Skeletal muscle tissue (tissue), 1 donor: ENCODE results near the gene UBA52. TPM values are rescaled to one million over a fixed set of nuclear protein-coding genes. Genes with fewer than 3 reads are reported as not detected.

Experiments
- total RNA-seq: library from RNA; depleted of rRNA; stranded (reverse); fragments of >200 nt; gene quantifications from one replicate; pipeline ENCODE4 v1.2.3, GENCODE V29; 2014

Gene UBA52
- total RNA-seq, 1 donor from 2014 or later, result 905 TPM

Other genes starting within 250 kb of the UBA52 start
- gene LSM4, start 248.8 kb upstream of the UBA52 start, total RNA-seq, result 119 TPM
- 10.4 TPM for gene PGPEP1, start 231.3 kb upstream of the UBA52 start, total RNA-seq
- gene GDF15, start 185.7 kb upstream of the UBA52 start, total RNA-seq, result 1.0 TPM
- gene LRRC25, start 174.2 kb upstream of the UBA52 start, total RNA-seq, result 2.1 TPM
- gene SSBP4, start 152.5 kb upstream of the UBA52 start, total RNA-seq, result 79.3 TPM
- gene ISYNA1, start 133.7 kb upstream of the UBA52 start, total RNA-seq, result 86.6 TPM
- 24.5 TPM for gene ELL, start 49.8 kb upstream of the UBA52 start, total RNA-seq
- gene FKBP8, start 28.3 kb upstream of the UBA52 start, total RNA-seq, result 116 TPM
- gene KXD1, start 14.0 kb upstream of the UBA52 start, total RNA-seq, result 36.0 TPM
- 26.6 TPM for gene REX1BD, start 16.9 kb downstream of the UBA52 start, total RNA-seq
- gene CRLF1, start 34.9 kb downstream of the UBA52 start, total RNA-seq, result 2.6 TPM
- gene TMEM59L, start 41.0 kb downstream of the UBA52 start, total RNA-seq, result 2.1 TPM
- gene KLHL26, start 65.2 kb downstream of the UBA52 start, total RNA-seq, result 2.1 TPM
- gene CRTC1, start 111.8 kb downstream of the UBA52 start, total RNA-seq, result 3.1 TPM
- 15.7 TPM for gene COMP, start 219.4 kb downstream of the UBA52 start, total RNA-seq